GM12801 (cell line): ENCODE measurements around the gene CGREF1.

Source experiments
- TF ChIP-seq, protein P1 (sequence below): IDR thresholded peaks from one replicate; pipeline ENCODE4 v1.5.1; 2011; ENCODE audit warnings: control low read depth; ENCODE audit not compliant: insufficient read length; ENCODE audit errors: extremely low read depth

The CGREF1 gene

GRCh38 chr2:27136751-27137150 lies 17.8 kb upstream of the CGREF1 start:
- TF ChIP-seq, protein P1, sequence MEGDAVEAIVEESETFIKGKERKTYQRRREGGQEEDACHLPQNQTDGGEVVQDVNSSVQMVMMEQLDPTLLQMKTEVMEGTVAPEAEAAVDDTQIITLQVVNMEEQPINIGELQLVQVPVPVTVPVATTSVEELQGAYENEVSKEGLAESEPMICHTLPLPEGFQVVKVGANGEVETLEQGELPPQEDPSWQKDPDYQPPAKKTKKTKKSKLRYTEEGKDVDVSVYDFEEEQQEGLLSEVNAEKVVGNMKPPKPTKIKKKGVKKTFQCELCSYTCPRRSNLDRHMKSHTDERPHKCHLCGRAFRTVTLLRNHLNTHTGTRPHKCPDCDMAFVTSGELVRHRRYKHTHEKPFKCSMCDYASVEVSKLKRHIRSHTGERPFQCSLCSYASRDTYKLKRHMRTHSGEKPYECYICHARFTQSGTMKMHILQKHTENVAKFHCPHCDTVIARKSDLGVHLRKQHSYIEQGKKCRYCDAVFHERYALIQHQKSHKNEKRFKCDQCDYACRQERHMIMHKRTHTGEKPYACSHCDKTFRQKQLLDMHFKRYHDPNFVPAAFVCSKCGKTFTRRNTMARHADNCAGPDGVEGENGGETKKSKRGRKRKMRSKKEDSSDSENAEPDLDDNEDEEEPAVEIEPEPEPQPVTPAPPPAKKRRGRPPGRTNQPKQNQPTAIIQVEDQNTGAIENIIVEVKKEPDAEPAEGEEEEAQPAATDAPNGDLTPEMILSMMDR: no peak

DNA sequence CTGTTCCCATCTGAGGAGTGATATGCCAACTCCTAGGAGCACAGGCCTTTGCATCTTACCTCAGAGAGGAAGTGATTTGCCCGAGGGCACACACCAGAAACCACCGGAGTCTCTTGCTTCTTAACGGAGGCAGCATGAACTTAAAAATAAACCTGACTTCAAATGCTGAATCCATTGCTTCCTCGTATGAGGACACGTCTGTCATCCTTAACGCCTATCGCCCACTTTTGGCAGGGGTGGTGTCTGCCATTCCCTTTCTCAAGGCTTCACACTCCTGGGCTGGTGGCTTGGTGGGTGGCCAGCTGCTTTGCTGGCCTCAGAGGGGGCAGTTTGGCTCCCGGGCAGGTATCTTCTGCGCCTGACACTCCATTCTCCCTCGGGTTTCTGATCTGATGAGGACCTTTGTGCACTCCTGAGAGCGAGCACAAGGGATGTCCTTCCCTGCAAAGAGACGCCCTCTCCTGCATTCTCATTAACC lies 16.6 kb upstream of the CGREF1 start:
- TF ChIP-seq, protein P1: no peak

DNA sequence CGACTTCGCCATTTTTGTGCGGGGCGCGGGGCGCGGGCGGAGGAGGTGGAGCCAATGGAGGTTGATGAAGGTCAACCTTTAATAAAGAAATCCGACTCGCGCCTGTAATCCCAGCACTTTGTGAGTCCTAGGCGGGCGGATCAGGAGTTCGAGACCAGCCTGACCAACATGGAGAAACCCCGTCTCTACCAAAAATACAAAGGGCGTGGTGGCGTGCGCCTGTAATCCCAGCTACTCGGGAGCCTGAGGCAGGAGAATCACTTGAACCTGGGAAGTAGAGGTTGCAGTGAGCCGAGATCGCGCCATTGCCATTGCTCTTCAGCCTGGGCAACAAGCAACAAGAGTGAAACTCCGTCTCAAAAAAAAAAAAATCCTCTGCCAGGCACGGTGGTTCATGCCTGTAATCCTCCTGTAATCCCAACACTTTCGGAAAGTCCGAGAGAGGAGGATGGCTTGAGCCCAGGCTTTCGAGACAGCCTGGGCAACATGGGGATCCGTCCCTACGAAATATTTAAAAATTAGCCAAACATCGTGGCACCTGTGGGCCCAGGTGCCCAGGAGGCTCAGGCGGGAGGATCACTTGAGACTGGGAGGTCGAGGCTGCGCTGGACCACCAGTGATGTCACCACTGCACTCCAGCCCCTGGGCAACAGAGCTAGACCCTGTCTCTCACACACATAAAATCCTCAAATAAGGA lies 16.0 kb upstream of the CGREF1 start:
- TF ChIP-seq, protein P1: no peak

DNA sequence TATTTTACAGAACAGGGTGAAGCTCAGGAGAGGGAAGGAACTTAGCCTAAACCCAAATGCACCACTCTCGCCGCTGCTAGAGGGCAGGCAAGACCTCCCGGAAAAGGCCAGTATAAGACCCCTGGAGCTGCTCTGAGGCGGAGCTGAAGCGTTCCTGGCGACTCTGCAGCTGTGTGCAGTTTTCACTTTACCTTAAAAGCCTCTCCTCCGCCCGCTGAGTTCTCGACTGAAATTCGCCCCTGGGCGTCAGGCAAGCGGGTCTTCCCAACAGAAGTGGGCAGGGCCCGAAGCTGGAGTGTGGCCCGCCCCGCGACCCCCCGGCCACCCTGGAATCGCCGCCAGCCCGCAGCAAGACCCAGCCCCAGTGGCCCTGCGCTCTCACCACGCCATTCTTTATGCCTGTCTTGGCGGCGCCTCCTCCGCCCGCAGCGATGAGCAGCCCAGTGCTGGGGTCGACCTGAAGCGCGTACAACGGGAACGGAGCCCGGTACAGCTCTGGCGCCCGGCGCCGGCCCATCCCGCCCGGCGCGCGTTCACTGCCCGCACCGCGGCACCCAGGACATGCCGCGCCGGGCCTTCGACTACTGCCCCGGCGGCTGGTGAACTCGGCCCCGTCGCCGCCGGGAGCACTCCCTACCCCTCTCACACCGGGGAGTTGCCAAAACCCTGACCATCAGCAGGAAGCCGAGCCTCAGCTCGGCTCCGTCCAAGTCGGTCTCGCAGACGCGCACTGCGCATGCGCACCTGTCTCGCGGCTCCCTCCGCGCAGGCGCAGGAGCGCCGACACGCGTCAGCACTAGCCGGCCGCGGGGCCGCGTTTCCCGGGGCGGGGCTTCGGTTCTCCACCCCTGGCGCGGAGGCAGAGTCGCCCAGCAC lies 15.2 kb upstream of the CGREF1 start, which contains the start of gene PREB:
TSS of gene PREB (minus strand) at position 732 of the 876 bp plus-strand sequence. CDS start at position 517, 215 bp downstream.
- TF ChIP-seq, protein P1: no peak

GRCh38 chr2:27133195-27133875 lies 14.4 kb upstream of the CGREF1 start:
- TF ChIP-seq, protein P1: no peak

- TF ChIP-seq, protein P1: no peak
Measured at GRCh38 chr2:27131429-27131828, 12.5 kb upstream of the CGREF1 start.

DNA sequence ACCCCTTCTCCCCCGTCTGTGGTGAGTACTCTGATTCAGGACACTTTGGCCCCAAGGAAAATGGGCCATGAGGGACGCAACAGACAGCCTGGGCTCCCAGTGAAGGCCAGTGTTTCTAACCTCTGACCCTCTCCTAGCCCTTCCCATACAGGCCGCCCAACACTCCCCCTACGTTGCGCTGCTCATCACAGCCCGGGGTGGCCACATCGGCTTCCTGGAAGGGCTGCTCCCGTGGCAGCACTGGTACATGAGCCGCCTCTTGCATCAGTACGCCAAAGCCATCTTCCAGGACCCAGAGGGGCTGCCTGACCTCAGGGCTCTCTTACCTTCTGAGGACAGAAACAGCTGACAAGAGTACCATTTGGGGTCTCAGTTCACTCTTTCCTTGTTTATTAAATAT lies 11.5 kb upstream of the CGREF1 start:
- TF ChIP-seq, protein P1: no peak
